Heart left ventricle (tissue), 16 donors: ENCODE measurements around the gene MYL3. TPM values are rescaled to one million over a fixed set of nuclear protein-coding genes. Genes with fewer than 3 reads are reported as not detected.
"Not testable (repeated sequence)": the region's sequence is repeated elsewhere in the genome, so short reads cannot be mapped to it uniquely, and the experiment has no call there.

Experiments
- ATAC-seq, 4 donors: fragments of 200-7000 bp; cut with Tn5 transposase; one replicate each; pipeline ENCODE4 v1.9.1; 2020 to 2022; ENCODE audit warnings: moderate library complexity in 4 of 4, mild to moderate bottlenecking in 3 of 4, moderate number of reproducible peaks in 1 of 4
- DNase-seq, 5 donors: peaks; one replicate each; pipeline ENCODE4 v3.0.0-alpha.2; 2020
- H3K27ac ChIP-seq, 12 donors: fragments of 200-600 bp; sonication (generic) in 4 of 12; one replicate each; pipeline versions ENCODE4 v1.5.0 to v1.8.0; 2016 to 2022; ENCODE audit warnings: mild to moderate bottlenecking in 2 of 12
- H3K27me3 ChIP-seq, 9 donors: fragments of 200-600 bp; sonication (generic) in 2 of 9; one replicate each; pipeline versions ENCODE4 v1.5.1 to v1.8.0; 2016 to 2022; ENCODE audit warnings: mild to moderate bottlenecking in 3 of 9
- H3K36me3 ChIP-seq, 9 donors: fragments of 200-600 bp; sonication (generic) in 2 of 9; one replicate each; pipeline versions ENCODE4 v1.5.0 to v1.8.0; 2018 to 2022; ENCODE audit warnings: mild to moderate bottlenecking in 2 of 9
- H3K4me1 ChIP-seq, 12 donors: fragments of 200-600 bp; sonication (generic) in 4 of 12; one replicate each; pipeline versions ENCODE4 v1.5.0 to v1.8.0; 2016 to 2022; ENCODE audit warnings: mild to moderate bottlenecking in 3 of 12
- H3K4me3 ChIP-seq, 12 donors: fragments of 200-600 bp; sonication (generic) in 4 of 12; one replicate each; pipeline versions ENCODE4 v1.5.0 to v1.8.0; 2017 to 2022; ENCODE audit warnings: mild to moderate bottlenecking in 9 of 12, moderate library complexity in 4 of 12
- H3K9me3 ChIP-seq, 12 donors: fragments of 200-600 bp; sonication (generic) in 4 of 12; one replicate each; pipeline versions ENCODE4 v1.5.0 to v1.8.0; 2016 to 2022; ENCODE audit warnings: mild to moderate bottlenecking in 1 of 12
- POLR2A ChIP-seq, 2 donors: fragments of 450-650 bp; IDR thresholded peaks; one replicate each; pipeline ENCODE4 v1.6.1; 2017; ENCODE audit warnings: antibody characterized with exemption in 2 of 2, mild to moderate bottlenecking in 2 of 2, moderate library complexity in 2 of 2
- WGBS, 4 donors: extraction: QIAGEN DNeasy Blood & Tissue Kit in 2 of 4; methylation state at CpG; one replicate each; pipeline versions ENCODE4 v1.1.5 to v1.1.7; 2013 to 2018; 5-methylcytosine and 5-hydroxymethylcytosine counted together
- intact Hi-C, 10 donors: fragments of 100-400 bp; cut with DNase I; formaldehyde crosslinking; loops; one replicate each; pipeline versions ENCODE4 v1.11.1 to v1.14.2; 2022
- polyA plus RNA-seq, 2 donors: library from polyadenylated mRNA; stranded (reverse); fragments of 200-250 nt; gene quantifications; one replicate each; pipeline ENCODE4 v1.2.3, GENCODE V29; 2013
- total RNA-seq, 9 donors: library from RNA; depleted of rRNA in 2 of 9; stranded (reverse); fragments of >200 nt in 2 of 9; fragmentation: NEBNext Ultra II Directional in 3 of 9; extraction: Animal tissue kit (Norgen Biotek cat#: 25700) in 3 of 9; gene quantifications; one replicate each; pipeline versions ENCODE4 v1.1.0 to v1.2.4, GENCODE V29; 2016 to 2023
- TF ChIP-seq, protein P1 (sequence below), 12 donors: fragments of 200-600 bp; sonication (generic) in 4 of 12; IDR thresholded peaks; one replicate each; pipeline versions ENCODE4 v1.5.0 to v1.8.0; 2018 to 2022; ENCODE audit warnings: antibody characterized with exemption in 12 of 12, mild to moderate bottlenecking in 5 of 12
- donor health status: ischemic (EF 13 %, LVEDD 7.1; RV severe dilation, severe dysfunction).
- donor health status: healthy with polysubstance abuse.
- donor health status: DM: no; HTN: yes; CAD: no.
- donor health status: DM: no; HTN: no; CAD: no.
- donor health status: ischemic (EF 25% LVEDD 6.9; RV normal size, moderate dysfunction).
- donor health status: ischemic (EF 25% LVEDD 5.7; RV mildly dilated, moderate dysfunction).
- donor health status: healthy.
- donor health status: DM: yes; HTN: yes; CAD: no.
- donor health status: ischemic (EF 35%, LVEDD 5.7; RV mildly dilated, moderate dysfunction).
- donor health status: nonischemic (EF 11% LVEDD 7.7; RV severe dilation, severe dysfunction).
- donor health status: DM: yes; HTN: yes; CAD: no.
- donor health status: PGD.
- donor health status: ischemic (EF 29% LVEDD 5.4; RV normal size, mild dysfunction).
- donor health status: nonischemic (EF 23%, LVEDD 6.1; RV moderate dilation, normal function).

MYL3 gene
- total and polyA plus RNA-seq, 11 donors: 4,961 to 12,544 (median 6,839) TPM

DNA sequence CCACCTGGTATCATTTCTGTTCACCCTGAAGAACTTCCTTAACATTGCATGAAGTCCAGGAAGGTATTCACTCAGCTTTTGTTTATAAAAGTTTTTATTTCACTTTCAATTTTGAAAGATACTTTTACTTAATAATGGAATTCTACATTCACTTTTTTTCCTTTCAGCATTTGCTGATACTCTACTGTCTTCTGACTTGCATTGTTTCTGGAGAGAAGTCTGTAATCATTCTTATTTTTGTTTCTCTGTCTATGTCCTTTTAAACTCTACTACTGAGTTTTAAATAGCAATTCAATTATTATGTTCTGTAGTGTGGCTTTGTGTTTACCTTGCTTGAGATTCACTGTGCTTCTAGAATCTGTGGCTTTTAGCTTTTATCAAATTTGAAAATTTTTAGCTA, 42.4 kb downstream of the MYL3 start:
- Histone ChIP-seq H3K27ac (no peak overlapping the region), H3K9me3 (peaks cover 0 to 19% (median 0%) of the 10 kb centered on the region in 12 donors), H3K4me1 (no peaks in the 10 kb centered on the region), H3K36me3 (peaks cover 0 to 68% (median 0%) of the 10 kb centered on the region in 9 donors), H3K27me3 (no peaks in the 10 kb centered on the region), H3K4me3 (no peak overlapping the region)
- ATAC-seq (no peak), DNase-seq (no peak)
- intact Hi-C loops: no loop called here
- no peak for TF ChIP-seq POLR2A (IDR thresholded peaks at IDR 0.05)
- TF ChIP-seq, protein P1, sequence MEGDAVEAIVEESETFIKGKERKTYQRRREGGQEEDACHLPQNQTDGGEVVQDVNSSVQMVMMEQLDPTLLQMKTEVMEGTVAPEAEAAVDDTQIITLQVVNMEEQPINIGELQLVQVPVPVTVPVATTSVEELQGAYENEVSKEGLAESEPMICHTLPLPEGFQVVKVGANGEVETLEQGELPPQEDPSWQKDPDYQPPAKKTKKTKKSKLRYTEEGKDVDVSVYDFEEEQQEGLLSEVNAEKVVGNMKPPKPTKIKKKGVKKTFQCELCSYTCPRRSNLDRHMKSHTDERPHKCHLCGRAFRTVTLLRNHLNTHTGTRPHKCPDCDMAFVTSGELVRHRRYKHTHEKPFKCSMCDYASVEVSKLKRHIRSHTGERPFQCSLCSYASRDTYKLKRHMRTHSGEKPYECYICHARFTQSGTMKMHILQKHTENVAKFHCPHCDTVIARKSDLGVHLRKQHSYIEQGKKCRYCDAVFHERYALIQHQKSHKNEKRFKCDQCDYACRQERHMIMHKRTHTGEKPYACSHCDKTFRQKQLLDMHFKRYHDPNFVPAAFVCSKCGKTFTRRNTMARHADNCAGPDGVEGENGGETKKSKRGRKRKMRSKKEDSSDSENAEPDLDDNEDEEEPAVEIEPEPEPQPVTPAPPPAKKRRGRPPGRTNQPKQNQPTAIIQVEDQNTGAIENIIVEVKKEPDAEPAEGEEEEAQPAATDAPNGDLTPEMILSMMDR (IDR thresholded peaks at IDR 0.05): no peak

DNA sequence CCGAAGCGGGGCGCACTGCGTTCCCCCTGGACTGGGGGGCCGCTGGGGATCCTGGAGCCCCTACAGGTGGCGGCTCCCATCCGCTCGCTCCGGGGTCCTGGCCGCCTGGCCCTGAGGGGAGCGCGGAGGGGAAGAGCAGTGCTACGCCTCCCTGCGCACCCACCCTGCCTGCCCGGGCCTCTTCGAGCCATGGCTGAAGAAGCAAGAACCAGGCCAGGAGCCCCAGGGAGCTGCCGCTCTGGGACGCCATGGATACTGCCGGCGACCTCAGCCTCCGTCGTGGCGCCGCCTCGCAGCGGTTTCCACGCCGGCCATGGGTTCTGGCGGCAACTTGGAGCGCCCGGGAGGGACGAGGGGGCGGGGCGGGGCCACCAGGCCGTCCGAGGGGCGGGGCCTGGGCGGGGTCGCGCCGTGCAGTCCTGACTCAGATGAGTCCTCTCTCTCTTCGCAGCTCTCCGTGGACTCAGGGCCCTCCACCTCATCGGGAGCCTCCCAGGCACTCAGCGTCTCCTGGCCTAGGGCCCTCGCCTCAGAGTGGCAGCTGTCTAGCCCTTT, 50.9 kb downstream of the MYL3 start:
- H3K27me3 ChIP-seq: peaks cover 0 to 20% (median 0%) of the 10 kb centered on the region in 9 donors
- H3K36me3 ChIP-seq: peaks cover 0 to 27% (median 0%) of the 10 kb centered on the region in 9 donors
- no peak overlapping the region for H3K27ac ChIP-seq
- H3K4me3 ChIP-seq: peak overlapping the region in 10 of 12 donors; percentile 16 to 51 (median 32)
- peaks cover 0 to 24% (median 12%) of the 10 kb centered on the region in 12 donors for H3K4me1 ChIP-seq
- WGBS, 4 donors: 20 to 39% (median 25%) methylated on average over 12 to 46 of the region's 46 CpGs
- no peaks in the 10 kb centered on the region for H3K9me3 ChIP-seq
- intact Hi-C loops: no loop called here
- TF ChIP-seq POLR2A (IDR thresholded peaks at IDR 0.05): no peak
- TF ChIP-seq, protein P1 (IDR thresholded peaks at IDR 0.05): no peak
- ATAC-seq (peak; percentile 23 to 76 (median 69)), DNase-seq (peak; percentile 57 to 80 (median 67))

DNA sequence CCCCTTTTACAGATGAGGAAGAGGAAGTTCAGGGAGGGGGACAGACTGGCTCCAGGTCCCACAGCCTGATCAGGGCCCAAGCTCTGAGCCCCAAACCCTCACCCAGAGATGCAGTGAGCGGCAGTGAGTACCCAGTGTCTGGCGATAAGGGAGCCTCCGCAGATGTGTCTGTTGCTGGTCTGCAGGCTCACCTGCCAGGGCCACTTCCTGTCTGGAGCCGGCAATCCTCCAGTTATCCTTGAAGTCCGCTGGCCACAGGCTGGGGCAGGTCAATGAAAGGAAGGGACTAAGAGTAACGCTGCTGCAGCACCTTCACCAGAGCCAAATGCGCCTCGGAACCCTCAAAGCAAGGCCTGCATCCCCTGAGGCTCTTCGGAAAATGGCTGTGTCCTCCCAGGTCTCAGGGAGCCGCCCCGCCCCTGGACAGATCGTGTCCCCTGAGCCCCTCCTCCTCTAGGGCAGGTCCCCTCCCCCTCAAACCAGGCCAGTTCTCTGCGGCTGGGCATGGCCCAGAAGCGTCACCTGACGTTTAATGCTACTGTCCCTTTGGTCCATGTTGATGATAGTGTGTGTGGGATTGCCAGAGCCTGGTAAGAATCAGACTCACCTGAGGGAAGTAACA, 51.5 kb downstream of the MYL3 start:
- intact Hi-C loops: no loop called here
- WGBS, 4 donors: 50 to 56% (median 53%) methylated on average over 10 to 15 of the region's 15 CpGs
- no peak for TF ChIP-seq POLR2A (IDR thresholded peaks at IDR 0.05)
- TF ChIP-seq, protein P1 (IDR thresholded peaks at IDR 0.05): no peak
- DNase-seq (no peak), ATAC-seq (peak; percentile 11 to 45 (median 30))
- Histone ChIP-seq H3K9me3 (no peaks in the 10 kb centered on the region), H3K4me3 (peak overlapping the region in 10 of 12 donors; percentile 16 to 51 (median 32)), H3K36me3 (peaks cover 0 to 21% (median 0%) of the 10 kb centered on the region in 9 donors), H3K4me1 (peaks cover 0 to 24% (median 12%) of the 10 kb centered on the region in 12 donors), H3K27ac (no peak overlapping the region), H3K27me3 (peaks cover 0 to 20% (median 0%) of the 10 kb centered on the region in 9 donors)

DNA sequence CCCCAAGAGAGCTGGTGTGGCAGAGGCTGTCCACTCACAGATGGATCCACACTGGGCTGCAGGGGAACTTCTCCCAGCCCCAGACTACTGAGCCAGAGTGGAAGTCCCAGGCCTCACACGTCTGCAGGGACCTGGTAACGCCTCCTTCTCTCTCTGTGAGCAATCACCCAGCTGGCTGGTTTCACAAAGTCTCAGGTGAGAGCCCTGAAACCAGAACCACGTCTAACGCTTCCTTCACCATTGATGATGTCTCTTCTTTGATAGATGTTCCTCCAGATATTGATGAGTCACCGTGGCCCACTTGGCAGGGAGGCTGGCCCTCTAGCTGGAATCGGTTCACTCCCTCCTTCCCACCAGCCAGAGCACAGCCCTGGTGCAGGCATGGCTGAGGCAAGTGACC, 54.5 kb downstream of the MYL3 start:
- ATAC-seq, intact Hi-C loops: not testable (repeated sequence)
- peaks cover 0 to 17% (median 12%) of the 10 kb centered on the region in 12 donors for H3K4me1 ChIP-seq

More for the DNA sequence above, 54.5 kb downstream of the MYL3 start:
- 73 to 84% (median 79%) methylated on average over 6 of the region's 6 CpGs for WGBS, 4 donors
- not testable (repeated sequence) for H3K4me3 ChIP-seq, DNase-seq, H3K9me3 ChIP-seq, H3K36me3 ChIP-seq, H3K27ac ChIP-seq
- peaks cover 0 to 20% (median 0%) of the 10 kb centered on the region in 9 donors for H3K27me3 ChIP-seq

Other genes with a start within 250 kb of the MYL3 start
- 10 to 100 TPM; 11.8 to 40.7 (median 25.4) TPM for gene ALS2CL, start 169.8 kb downstream of the MYL3 start, total RNA-seq
- gene ALS2CL, start 169.8 kb downstream of the MYL3 start, polyA plus RNA-seq: 10 to 100 TPM; 12.4 to 37.1 TPM
- under 1 TPM in 8 of 9 donors, not detected in 1; 0.47 to 0.95 (median 0.61) TPM for gene TMIE, start 162.1 kb downstream of the MYL3 start, total RNA-seq
- gene TMIE, start 162.1 kb downstream of the MYL3 start, polyA plus RNA-seq: under 1 TPM; 0.46 to 0.69 TPM
- gene PRSS50, start 145.6 kb downstream of the MYL3 start, total RNA-seq: under 1 TPM in 7 of 9 donors, not detected in 2; 0.23 to 0.65 (median 0.35) TPM
- under 1 TPM; 0.06 to 0.46 TPM for gene PRSS50, start 145.6 kb downstream of the MYL3 start, polyA plus RNA-seq
- 10 to 100 TPM in 2 of 9 donors, 1 to 10 TPM in 7; 2.1 to 15.6 (median 6.0) TPM for gene PTH1R, start 14.3 kb upstream of the MYL3 start, total RNA-seq
- 10 to 100 TPM in 1 of 2 donors, 1 to 10 TPM in 1; 6.5 to 23.4 TPM for gene PTH1R, start 14.3 kb upstream of the MYL3 start, polyA plus RNA-seq
- 10 to 100 TPM; 27.1 to 36.8 (median 33.3) TPM for gene CCDC12, start 113.3 kb upstream of the MYL3 start, total RNA-seq
- 100 to 1,000 TPM in 1 of 2 donors, 10 to 100 TPM in 1; 83.5 to 120 TPM for gene CCDC12, start 113.3 kb upstream of the MYL3 start, polyA plus RNA-seq
- 10 to 100 TPM in 6 of 9 donors, 1 to 10 TPM in 3; 8.1 to 41.1 (median 12.0) TPM for gene NBEAL2, start 116.2 kb upstream of the MYL3 start, total RNA-seq
- 10 to 100 TPM; 16.3 to 45.7 TPM for gene NBEAL2, start 116.2 kb upstream of the MYL3 start, polyA plus RNA-seq